Measurements from ENCODE around the gene LRIG1. TPM values are rescaled to one million over a fixed set of nuclear protein-coding genes. Genes with fewer than 3 reads are reported as not detected.

The LRIG1 gene
- total RNA-seq, 1 donor from 2014 or later: 30.2 TPM

- DNase-seq: no peak
- Mint-ChIP-seq H3K4me1 (ENCODE audit: low read depth, unreplicated experiment) (peaks cover 17% of the 10 kb centered on the region), H3K27ac (ENCODE audit: unreplicated experiment) (peak overlapping the region; percentile 69), H3K27me3 (ENCODE audit: unreplicated experiment) (peaks cover 9% of the 10 kb centered on the region), H3K9me3 (ENCODE audit: unreplicated experiment) (peaks cover 7% of the 10 kb centered on the region), H3K4me3 (ENCODE audit: unreplicated experiment) (no peak overlapping the region), H3K36me3 (ENCODE audit: unreplicated experiment) (peaks cover 23% of the 10 kb centered on the region)
- no peak for TF ChIP-seq CTCF (IDR thresholded peaks at IDR 0.05; ENCODE audit: partially characterized antibody, unreplicated experiment)
Observed at GRCh38 chr3:66386011-66386924, 114.6 kb downstream of the LRIG1 start.

GRCh38 chr3:66385066-66385465 is 115.8 kb downstream of the LRIG1 start:
- Mint-ChIP-seq H3K4me1 (ENCODE audit: low read depth, unreplicated experiment) (peaks cover 17% of the 10 kb centered on the region), H3K27ac (ENCODE audit: unreplicated experiment) (no peak overlapping the region), H3K9me3 (ENCODE audit: unreplicated experiment) (peaks cover 7% of the 10 kb centered on the region), H3K4me3 (ENCODE audit: unreplicated experiment) (no peak overlapping the region), H3K36me3 (ENCODE audit: unreplicated experiment) (peaks cover 23% of the 10 kb centered on the region), H3K27me3 (ENCODE audit: unreplicated experiment) (peaks cover 9% of the 10 kb centered on the region)
- no peak for TF ChIP-seq CTCF (IDR thresholded peaks at IDR 0.05; ENCODE audit: partially characterized antibody, unreplicated experiment)
- DNase-seq: no peak

GRCh38 chr3:66383998-66384745 is 116.7 kb downstream of the LRIG1 start:
- Mint-ChIP-seq H3K27ac (ENCODE audit: unreplicated experiment) (no peak overlapping the region), H3K9me3 (ENCODE audit: unreplicated experiment) (peaks cover 7% of the 10 kb centered on the region), H3K4me1 (ENCODE audit: low read depth, unreplicated experiment) (peaks cover 17% of the 10 kb centered on the region), H3K4me3 (ENCODE audit: unreplicated experiment) (no peak overlapping the region), H3K27me3 (ENCODE audit: unreplicated experiment) (peaks cover 9% of the 10 kb centered on the region), H3K36me3 (ENCODE audit: unreplicated experiment) (peaks cover 23% of the 10 kb centered on the region)
- DNase-seq: no peak
- TF ChIP-seq CTCF (IDR thresholded peaks at IDR 0.05; ENCODE audit: partially characterized antibody, unreplicated experiment): no peak

- no peak overlapping the region for H3K27ac Mint-ChIP-seq (ENCODE audit: unreplicated experiment)
- H3K36me3 Mint-ChIP-seq (ENCODE audit: unreplicated experiment): peaks cover 18% of the 10 kb centered on the region
- H3K9me3 Mint-ChIP-seq (ENCODE audit: unreplicated experiment): peaks cover 5% of the 10 kb centered on the region
- TF ChIP-seq CTCF (IDR thresholded peaks at IDR 0.05; ENCODE audit: partially characterized antibody, unreplicated experiment): no peak
- no peak for DNase-seq
- no peak overlapping the region for H3K4me3 Mint-ChIP-seq (ENCODE audit: unreplicated experiment)
- peaks cover 12% of the 10 kb centered on the region for H3K4me1 Mint-ChIP-seq (ENCODE audit: low read depth, unreplicated experiment)
- peaks cover 7% of the 10 kb centered on the region for H3K27me3 Mint-ChIP-seq (ENCODE audit: unreplicated experiment)
Observed at GRCh38 chr3:66383023-66383422, 117.8 kb downstream of the LRIG1 start.
